ENCODE data around the gene GNG7.

GNG7 gene

GRCh38 chr19:2702170-2703076 lies at the start of gene GNG7:
GNG7 (minus strand) TSS chr19:2702694; CDS start chr19:2520688, 182,006 bp downstream.
- no peak for DNase-seq (ENCODE audit: low read depth, low spot score)
- no peak within 1 kb of the TSS for H3K27ac ChIP-seq

GRCh38 chr19:2751438-2751830 lies 48.9 kb upstream of the GNG7 start:
- DNase-seq (ENCODE audit: low read depth, low spot score): no peak

GRCh38 chr19:2750808-2751437 lies 48.4 kb upstream of the GNG7 start:
- DNase-seq (ENCODE audit: low read depth, low spot score): no peak
- no peak overlapping the region for H3K27ac ChIP-seq

More at GRCh38 chr19:2751438-2751830, 48.9 kb upstream of the GNG7 start:
- no peak overlapping the region for H3K27ac ChIP-seq

- no peak for DNase-seq (ENCODE audit: low read depth, low spot score)
- H3K27ac ChIP-seq: no peak overlapping the region
Observed at GRCh38 chr19:2747349-2747748, 44.9 kb upstream of the GNG7 start.

- H3K27ac ChIP-seq: no peak overlapping the region
- no peak for DNase-seq (ENCODE audit: low read depth, low spot score)
Observed at GRCh38 chr19:2744113-2744512, 41.6 kb upstream of the GNG7 start.

- H3K27ac ChIP-seq: no peak overlapping the region
- no peak for DNase-seq (ENCODE audit: low read depth, low spot score)
Observed at GRCh38 chr19:2743099-2743498, 40.6 kb upstream of the GNG7 start.

GRCh38 chr19:2740314-2740656 lies 37.8 kb upstream of the GNG7 start:
- no peak for DNase-seq (ENCODE audit: low read depth, low spot score)
- no peak overlapping the region for H3K27ac ChIP-seq

GRCh38 chr19:2739602-2740313 lies 37.3 kb upstream of the GNG7 start, which contains the start of gene SLC39A3:
SLC39A3 (minus strand) TSS chr19:2740017; CDS start chr19:2737257, 2,760 bp downstream.
- no peak within 1 kb of the TSS for H3K27ac ChIP-seq
- peak; percentile 87 for DNase-seq (ENCODE audit: low read depth, low spot score)

GRCh38 chr19:2736550-2737190 lies 34.2 kb upstream of the GNG7 start:
- no peak for DNase-seq (ENCODE audit: low read depth, low spot score)
- H3K27ac ChIP-seq: no peak overlapping the region

GRCh38 chr19:2735374-2735773 lies 32.9 kb upstream of the GNG7 start:
- DNase-seq (ENCODE audit: low read depth, low spot score): no peak
- no peak overlapping the region for H3K27ac ChIP-seq

GRCh38 chr19:2734589-2735288 lies 32.2 kb upstream of the GNG7 start:
- no peak for DNase-seq (ENCODE audit: low read depth, low spot score)
- no peak overlapping the region for H3K27ac ChIP-seq

- peak overlapping the region; percentile 24 for H3K27ac ChIP-seq
- DNase-seq (ENCODE audit: low read depth, low spot score): peak; percentile 60
Observed at GRCh38 chr19:2733930-2734588, 31.6 kb upstream of the GNG7 start.

- no peak overlapping the region for H3K27ac ChIP-seq
- no peak for DNase-seq (ENCODE audit: low read depth, low spot score)
Observed at GRCh38 chr19:2732883-2733282, 30.4 kb upstream of the GNG7 start.

- no peak for DNase-seq (ENCODE audit: low read depth, low spot score)
- H3K27ac ChIP-seq: no peak overlapping the region
Observed at GRCh38 chr19:2732157-2732725, 29.7 kb upstream of the GNG7 start.

- DNase-seq (ENCODE audit: low read depth, low spot score): no peak
- H3K27ac ChIP-seq: no peak overlapping the region
Observed at GRCh38 chr19:2731181-2731995, 28.9 kb upstream of the GNG7 start.

- no peak overlapping the region for H3K27ac ChIP-seq
- DNase-seq (ENCODE audit: low read depth, low spot score): no peak
Observed at GRCh38 chr19:2729943-2730818, 27.7 kb upstream of the GNG7 start.

GRCh38 chr19:2728783-2729387 lies 26.4 kb upstream of the GNG7 start:
- no peak for DNase-seq (ENCODE audit: low read depth, low spot score)
- no peak overlapping the region for H3K27ac ChIP-seq

Measured in epithelial cell of prostate (primary cell).